Left ventricle myocardium inferior (tissue), 1 donor: Measurements from ENCODE around the gene SPACA4. TPM values are rescaled to one million over a fixed set of nuclear protein-coding genes. Genes with fewer than 3 reads are reported as not detected.

Experiments used
- DNase-seq: peaks from one replicate; pipeline ENCODE4 v3.0.0-alpha.2; 2020
- H3K27ac ChIP-seq: fragments of 200-600 bp; replicated peaks from 2 replicates; pipeline ENCODE4 v1.8.0; 2021
- H3K27me3 ChIP-seq: fragments of 200-600 bp; 2 replicates; pipeline ENCODE4 v1.8.0; 2021; ENCODE audit warnings: low read depth
- H3K36me3 ChIP-seq: fragments of 200-600 bp; 2 replicates; pipeline ENCODE4 v1.8.0; 2021
- H3K4me1 ChIP-seq: fragments of 200-600 bp; 2 replicates; pipeline ENCODE4 v1.8.0; 2021
- H3K4me3 ChIP-seq: fragments of 200-600 bp; 2 replicates; pipeline ENCODE4 v1.8.0; 2021; ENCODE audit warnings: mild to moderate bottlenecking, moderate library complexity
- H3K9me3 ChIP-seq: fragments of 200-600 bp; replicated peaks from 2 replicates; pipeline ENCODE4 v1.8.0; 2021
- CTCF ChIP-seq: fragments of 200-600 bp; IDR thresholded peaks from 2 replicates; pipeline ENCODE4 v1.8.0; 2021; ENCODE audit warnings: antibody characterized with exemption, mild to moderate bottlenecking, borderline replicate concordance
- intact Hi-C: fragments of 100-400 bp; cut with micrococcal nuclease; formaldehyde crosslinking; loops from one replicate; pipeline ENCODE4 v1.11.0; 2022
- total RNA-seq: library from RNA; stranded (reverse); fragmentation: NEBNext Ultra II Directional; extraction: Animal tissue kit (Norgen Biotek cat#: 25700); gene quantifications from one replicate; pipeline ENCODE4 v1.2.1, GENCODE V29; 2021
- donor health status: DM: no; HTN: yes; CAD: no; lungs with severe emphysema.

SPACA4 gene
- total RNA-seq, 1 donor from 2014 or later = not detected

DNA sequence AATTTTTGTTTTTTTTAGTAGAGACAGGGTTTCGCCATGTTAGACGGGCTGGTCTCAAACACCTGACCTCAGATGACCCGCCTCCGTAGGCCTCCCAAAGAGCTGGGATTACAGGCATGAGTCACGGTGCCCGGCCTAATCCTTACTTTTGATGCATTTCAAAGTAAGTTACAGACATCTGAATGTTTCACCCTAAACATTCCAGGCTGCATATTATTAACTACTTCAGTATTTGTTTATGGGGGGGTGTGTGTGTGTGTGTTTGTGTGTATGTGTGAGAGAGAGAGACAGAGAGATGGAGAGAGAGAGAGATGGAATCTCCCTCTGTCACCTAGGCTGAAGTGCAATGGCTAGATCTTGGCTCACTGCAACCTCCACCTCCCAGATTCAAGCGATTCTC lies 41.5 kb upstream of the SPACA4 start:
- Histone ChIP-seq H3K4me1 (peaks cover 10% of the 10 kb centered on the region), H3K9me3 (no peaks in the 10 kb centered on the region), H3K36me3 (no peaks in the 10 kb centered on the region), H3K4me3 (no peak overlapping the region), H3K27me3 (peaks cover 18% of the 10 kb centered on the region), H3K27ac (no peak overlapping the region)
- no peak for TF ChIP-seq CTCF
- no peak for DNase-seq
- intact Hi-C loops = no loop called here

DNA sequence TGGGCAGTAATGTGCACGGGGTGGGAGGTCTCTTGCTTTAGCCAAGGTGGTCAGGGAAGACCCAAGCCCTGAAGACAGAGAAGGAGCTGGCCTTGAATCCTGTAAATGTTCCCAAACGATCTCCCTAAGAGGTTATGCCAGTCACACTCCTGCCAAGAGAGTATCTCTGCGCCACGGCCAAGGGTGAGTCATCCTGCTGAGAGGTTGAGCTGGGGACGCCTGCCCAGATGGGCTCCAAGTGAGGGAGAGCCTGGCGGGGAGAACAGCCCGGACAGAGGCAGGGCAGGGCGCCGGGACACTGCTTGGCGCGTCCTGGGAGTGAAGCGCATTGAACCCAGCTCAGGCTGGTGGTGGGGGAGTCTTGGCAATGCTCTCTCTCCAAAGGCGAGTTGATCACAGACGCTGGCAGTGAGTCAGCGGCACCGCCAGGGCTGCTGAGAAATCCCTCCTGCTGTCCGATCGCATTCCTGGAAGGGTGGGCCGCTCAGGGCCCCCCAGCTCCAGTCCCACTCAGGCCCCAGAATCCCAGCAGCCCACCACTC lies 38.1 kb upstream of the SPACA4 start:
- Histone ChIP-seq H3K36me3 (no peaks in the 10 kb centered on the region), H3K27ac (peak overlapping the region; percentile 86), H3K4me1 (peaks cover 10% of the 10 kb centered on the region), H3K9me3 (no peaks in the 10 kb centered on the region), H3K27me3 (peaks cover 18% of the 10 kb centered on the region), H3K4me3 (peak overlapping the region; percentile 36)
- intact Hi-C loops = no loop called here
- DNase-seq = peak; percentile 87
- TF ChIP-seq CTCF = no peak

GRCh38 chr19:48569814-48570213 lies 36.7 kb upstream of the SPACA4 start:
- H3K9me3 ChIP-seq = no peaks in the 10 kb centered on the region
- no peak for TF ChIP-seq CTCF
- H3K4me3 ChIP-seq = no peak overlapping the region
- peaks cover 18% of the 10 kb centered on the region for H3K27me3 ChIP-seq
- no peak for DNase-seq
- no peak overlapping the region for H3K27ac ChIP-seq
- no peaks in the 10 kb centered on the region for H3K36me3 ChIP-seq
- intact Hi-C loops = no loop called here
- peaks cover 15% of the 10 kb centered on the region for H3K4me1 ChIP-seq

- intact Hi-C loops = no loop called here
- H3K36me3 ChIP-seq = no peaks in the 10 kb centered on the region
- no peak for DNase-seq
- peaks cover 15% of the 10 kb centered on the region for H3K4me1 ChIP-seq
- no peaks in the 10 kb centered on the region for H3K9me3 ChIP-seq
- no peak for TF ChIP-seq CTCF
- H3K4me3 ChIP-seq = no peak overlapping the region
- H3K27ac ChIP-seq = no peak overlapping the region
- peaks cover 18% of the 10 kb centered on the region for H3K27me3 ChIP-seq
Measured at GRCh38 chr19:48571378-48572162, 35.0 kb upstream of the SPACA4 start.

DNA sequence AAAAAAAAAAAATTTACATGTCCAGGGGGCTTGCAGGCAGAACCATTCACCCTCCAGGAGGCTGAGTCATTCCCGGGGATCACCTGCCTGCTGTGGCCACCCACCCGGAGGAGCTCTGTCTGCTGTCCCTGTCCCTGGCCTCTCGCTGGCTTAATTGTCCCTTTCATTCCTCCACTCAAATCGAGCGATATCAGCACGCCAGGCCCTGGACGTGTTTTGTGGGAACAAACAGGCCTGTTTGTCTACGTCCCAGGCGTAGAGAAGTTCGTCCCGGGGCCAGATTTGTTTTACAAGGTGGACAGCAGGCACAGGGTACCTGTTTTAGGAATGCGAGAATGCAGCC lies 33.4 kb upstream of the SPACA4 start:
- no peaks in the 10 kb centered on the region for H3K9me3 ChIP-seq
- no peaks in the 10 kb centered on the region for H3K36me3 ChIP-seq
- peak overlapping the region; percentile 67 for H3K27ac ChIP-seq
- intact Hi-C loops = no loop called here
- H3K27me3 ChIP-seq = peaks cover 11% of the 10 kb centered on the region
- H3K4me3 ChIP-seq = no peak overlapping the region
- H3K4me1 ChIP-seq = peaks cover 10% of the 10 kb centered on the region
- no peak for TF ChIP-seq CTCF
- DNase-seq = peak; percentile 31
